OCI-M2 (cell line): Measurements from ENCODE around the gene RASGRF1.
"Not testable (repeated sequence)": the region's sequence is repeated elsewhere in the genome, so short reads cannot be mapped to it uniquely, and the experiment has no call there.

Source experiments
- DNase-seq: peaks from one replicate; lab custom pipeline; 2025; ENCODE audit not compliant: unreplicated experiment; lab: John Stamatoyannopoulos, UW

Gene RASGRF1, protein sequence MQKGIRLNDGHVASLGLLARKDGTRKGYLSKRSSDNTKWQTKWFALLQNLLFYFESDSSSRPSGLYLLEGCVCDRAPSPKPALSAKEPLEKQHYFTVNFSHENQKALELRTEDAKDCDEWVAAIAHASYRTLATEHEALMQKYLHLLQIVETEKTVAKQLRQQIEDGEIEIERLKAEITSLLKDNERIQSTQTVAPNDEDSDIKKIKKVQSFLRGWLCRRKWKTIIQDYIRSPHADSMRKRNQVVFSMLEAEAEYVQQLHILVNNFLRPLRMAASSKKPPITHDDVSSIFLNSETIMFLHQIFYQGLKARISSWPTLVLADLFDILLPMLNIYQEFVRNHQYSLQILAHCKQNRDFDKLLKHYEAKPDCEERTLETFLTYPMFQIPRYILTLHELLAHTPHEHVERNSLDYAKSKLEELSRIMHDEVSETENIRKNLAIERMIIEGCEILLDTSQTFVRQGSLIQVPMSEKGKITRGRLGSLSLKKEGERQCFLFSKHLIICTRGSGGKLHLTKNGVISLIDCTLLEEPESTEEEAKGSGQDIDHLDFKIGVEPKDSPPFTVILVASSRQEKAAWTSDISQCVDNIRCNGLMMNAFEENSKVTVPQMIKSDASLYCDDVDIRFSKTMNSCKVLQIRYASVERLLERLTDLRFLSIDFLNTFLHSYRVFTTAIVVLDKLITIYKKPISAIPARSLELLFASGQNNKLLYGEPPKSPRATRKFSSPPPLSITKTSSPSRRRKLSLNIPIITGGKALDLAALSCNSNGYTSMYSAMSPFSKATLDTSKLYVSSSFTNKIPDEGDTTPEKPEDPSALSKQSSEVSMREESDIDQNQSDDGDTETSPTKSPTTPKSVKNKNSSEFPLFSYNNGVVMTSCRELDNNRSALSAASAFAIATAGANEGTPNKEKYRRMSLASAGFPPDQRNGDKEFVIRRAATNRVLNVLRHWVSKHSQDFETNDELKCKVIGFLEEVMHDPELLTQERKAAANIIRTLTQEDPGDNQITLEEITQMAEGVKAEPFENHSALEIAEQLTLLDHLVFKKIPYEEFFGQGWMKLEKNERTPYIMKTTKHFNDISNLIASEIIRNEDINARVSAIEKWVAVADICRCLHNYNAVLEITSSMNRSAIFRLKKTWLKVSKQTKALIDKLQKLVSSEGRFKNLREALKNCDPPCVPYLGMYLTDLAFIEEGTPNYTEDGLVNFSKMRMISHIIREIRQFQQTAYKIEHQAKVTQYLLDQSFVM (N-terminal part only)

DNA sequence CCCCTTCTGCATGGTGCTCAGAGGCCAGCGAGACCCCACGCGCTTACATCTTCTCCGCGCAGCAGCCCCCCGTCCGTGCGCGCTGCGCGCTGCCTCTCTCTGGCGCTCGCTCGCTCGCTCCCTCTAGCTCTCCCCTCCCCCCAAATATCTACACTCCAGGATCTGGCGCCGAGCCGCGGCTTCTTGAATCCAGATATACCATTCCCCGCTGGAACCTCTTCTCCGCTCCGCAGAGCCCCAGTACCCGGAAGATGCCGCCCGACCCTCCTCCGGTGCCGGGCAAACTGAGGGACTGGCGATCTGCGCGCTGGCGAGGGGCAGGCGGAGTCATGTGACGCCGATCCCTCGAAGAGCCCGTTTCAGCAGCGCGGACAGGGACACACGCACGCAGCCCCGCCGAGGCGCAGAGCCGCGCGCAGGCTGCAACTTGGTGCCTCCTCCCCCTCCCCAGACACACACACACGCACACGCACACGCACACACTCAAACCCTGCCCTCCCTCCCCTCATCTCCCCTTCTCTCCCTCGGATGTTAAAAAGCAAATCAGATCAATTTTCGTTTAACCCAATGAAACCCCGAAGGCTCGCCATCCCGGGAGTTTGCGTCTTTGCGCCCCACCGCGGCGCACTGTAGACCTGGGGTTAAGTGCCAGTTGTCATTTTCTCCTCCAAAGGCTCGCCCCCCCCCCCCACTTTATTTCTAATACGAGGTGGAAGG lies at the start of gene RASGRF1:
Gene RASGRF1, minus strand, starts transcription at position 294 of the 717 bp plus-strand sequence. Its CDS starts 282 bp downstream, at position 12.
- no peak for DNase-seq

DNA sequence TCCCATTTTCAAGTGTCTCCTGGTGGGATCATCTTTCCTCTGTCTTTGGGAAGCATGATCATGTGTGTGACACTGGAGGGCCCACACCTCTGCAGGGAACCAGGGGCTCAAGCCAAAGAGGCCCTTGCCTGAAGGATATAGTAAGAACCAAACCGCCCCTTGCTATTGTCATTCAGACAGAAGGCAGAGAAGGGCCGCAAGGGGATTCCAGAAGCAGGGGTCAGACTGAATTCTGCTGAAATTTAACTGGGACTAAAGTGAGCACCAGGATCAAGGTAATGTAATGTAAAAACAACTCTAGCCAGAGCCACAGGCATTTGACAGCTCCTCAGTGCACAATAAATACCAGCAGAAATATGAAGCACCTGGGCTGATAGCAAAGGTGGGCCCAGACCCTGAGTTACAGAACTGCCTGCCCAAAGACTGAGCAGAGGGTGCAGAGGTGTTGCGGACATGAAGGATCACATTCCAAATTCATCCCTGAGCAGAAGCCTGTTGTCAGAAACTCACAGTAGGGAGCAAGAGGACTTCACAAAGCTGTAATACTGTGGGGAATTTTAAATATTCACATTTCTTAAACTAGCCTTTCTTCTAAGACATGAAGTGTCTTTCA lies 46.0 kb upstream of the RASGRF1 start:
- DNase-seq, result no peak

DNA sequence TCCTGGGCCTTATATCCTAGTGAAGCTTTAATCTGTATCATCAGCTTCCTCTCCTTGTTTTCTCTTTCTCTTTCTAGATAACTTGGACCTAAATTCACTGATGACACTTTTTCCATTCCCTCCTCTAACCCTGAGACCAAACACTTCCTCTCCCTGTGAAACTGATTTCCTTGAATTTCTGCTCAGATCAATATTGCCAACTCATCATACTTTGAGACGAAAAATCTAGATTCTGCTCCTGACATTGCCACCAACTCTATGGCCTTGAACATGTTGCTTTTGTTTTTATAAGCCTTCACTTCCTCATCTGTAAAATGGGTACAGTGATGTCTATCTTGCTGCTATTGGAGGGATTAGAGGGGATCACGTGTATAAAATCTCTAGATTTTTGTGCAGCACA lies 42.7 kb upstream of the RASGRF1 start:
- no peak for DNase-seq

DNA sequence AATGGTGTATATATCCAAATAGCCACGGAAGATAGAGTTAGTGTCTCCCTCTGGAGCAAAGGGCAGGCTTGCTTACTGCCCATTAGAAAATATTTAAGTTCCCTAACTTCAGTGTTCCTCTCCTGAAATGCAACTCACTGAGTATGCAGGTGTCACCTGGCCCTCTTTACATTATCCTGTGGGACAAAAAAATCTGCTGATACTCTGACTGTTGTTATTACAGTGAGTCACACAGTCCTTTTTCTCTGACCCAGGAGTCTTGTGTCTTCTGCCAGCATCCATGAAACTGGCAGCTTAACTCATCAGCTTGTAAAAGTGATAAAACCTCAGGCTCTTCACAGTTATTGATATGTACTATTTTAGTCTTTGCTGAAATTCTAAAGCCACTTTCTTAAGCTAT lies 42.2 kb upstream of the RASGRF1 start:
- no peak for DNase-seq

DNA sequence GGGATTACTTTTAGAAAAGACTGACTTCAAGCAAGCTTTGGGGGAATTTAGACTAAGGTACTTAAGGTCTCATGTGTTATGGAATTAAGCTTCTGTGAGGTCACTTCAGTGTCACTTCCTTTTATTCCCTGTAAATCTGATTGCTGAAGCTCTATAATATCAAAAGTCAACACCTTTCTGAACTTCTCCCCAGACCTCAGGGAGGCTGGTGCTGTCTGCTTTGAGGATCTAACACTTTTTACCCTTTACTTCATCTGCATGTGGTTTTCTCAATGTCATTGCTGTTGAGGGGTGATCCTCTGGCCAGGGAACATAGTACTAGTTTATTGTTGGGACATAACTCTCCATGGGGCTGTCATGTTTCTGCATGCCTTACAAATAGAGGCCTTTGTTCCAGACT lies 41.8 kb upstream of the RASGRF1 start:
- no peak for DNase-seq

DNA sequence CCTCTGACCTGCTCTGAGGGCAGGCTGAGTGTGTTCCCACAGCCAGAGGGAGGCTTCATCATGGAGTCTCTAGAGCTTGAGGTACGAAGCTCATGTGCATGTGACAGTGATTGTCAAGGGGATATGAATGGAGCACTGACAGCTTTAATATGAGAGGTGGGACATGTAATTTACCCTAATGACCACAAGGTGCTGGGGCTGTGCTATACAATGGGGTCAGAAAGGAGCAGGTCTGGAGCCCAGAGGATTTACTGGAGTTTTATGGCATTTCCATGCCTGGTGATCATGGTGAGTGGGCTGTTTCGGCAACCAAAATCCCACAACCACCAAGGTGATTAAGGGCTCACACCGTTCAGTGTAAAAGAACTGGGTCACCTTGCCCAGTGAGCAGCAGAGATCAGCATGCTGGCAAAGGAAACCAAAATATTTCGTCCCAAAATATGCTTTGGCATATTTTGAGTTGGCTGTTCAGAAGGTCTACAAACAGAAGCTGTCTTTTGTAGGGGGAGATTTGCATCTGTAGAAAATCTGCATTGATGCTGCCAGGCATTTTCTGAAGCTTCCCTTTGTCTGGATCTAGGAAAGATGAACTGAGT lies 40.1 kb upstream of the RASGRF1 start:
- DNase-seq, result no peak

DNA sequence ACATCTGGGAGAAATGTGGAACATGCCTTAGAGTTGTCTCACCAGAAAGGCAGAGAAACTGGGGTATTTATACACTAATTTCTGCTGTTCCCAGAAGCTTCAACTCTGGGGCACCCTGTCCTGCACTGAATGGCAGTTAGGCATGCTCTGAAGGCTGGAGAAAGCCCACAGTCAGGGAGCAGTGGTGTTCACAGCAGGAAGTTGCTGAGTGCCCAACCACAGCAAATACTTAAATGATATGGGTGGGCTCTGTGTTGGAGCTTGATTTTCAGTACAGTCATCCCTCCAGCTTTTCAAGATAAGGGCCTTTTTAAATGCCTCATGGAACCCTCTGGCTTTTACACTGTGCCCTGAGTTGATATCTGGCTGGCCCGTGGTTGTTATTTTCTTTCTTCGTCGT lies 38.7 kb upstream of the RASGRF1 start:
- DNase-seq, result no peak

DNA sequence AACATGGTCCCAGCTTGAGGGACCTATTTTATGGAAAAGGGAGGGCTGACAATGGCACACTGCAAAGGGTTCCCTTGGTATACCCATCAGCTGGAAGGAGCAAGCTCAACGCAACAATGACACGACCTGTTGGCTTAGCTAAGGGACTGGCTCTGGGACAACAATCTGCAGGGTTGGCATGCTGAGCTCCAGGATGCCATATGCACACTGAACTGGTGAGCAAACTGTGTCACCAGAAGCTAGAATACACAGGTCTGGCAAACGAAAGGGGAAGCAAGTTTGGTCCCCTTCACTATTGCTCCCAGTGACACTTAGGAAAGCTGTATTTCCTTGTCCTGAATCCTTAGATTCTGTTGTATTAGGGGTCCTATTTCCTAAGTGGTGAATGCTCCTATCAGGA lies 38.0 kb upstream of the RASGRF1 start:
- DNase-seq, result no peak

DNA sequence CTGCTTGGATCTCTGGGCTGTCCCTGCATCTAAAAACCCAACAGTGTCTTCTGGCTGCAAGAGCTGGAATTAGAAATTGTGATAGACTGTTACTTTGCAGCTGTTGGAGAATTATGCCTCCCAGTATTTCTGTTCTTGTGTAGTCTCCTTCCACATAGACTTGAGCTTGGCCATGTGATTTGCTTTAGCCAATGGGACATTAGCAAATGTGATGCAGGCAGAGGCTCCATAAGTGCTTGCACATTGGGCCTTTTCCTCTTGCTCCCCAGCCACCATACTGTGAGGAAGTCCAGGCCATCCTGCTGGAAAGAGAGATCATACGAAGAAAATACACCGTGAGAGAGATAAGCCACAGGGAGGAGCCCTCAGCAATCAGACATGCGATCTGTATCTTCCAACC lies 33.8 kb upstream of the RASGRF1 start:
- DNase-seq, result no peak

DNA sequence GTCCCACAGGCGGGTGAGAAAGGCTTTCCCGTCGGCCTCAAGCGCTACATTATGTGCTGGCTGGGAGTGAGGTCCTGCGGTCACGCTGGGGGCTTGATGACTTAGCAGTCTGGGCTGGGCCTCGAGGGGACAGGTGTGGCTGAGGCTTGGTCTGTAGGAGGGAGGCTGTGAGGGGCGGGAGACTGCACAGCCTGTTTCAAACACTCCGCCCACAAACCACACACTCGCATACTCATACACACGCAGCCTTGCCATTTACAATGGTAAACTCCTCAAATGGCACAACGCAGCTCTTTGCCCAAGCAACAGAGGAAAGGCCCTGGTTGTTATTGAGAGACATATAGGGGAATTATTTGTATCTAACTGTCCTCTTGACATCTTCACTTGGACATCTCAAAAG lies 32.4 kb upstream of the RASGRF1 start:
- DNase-seq, result no peak

DNA sequence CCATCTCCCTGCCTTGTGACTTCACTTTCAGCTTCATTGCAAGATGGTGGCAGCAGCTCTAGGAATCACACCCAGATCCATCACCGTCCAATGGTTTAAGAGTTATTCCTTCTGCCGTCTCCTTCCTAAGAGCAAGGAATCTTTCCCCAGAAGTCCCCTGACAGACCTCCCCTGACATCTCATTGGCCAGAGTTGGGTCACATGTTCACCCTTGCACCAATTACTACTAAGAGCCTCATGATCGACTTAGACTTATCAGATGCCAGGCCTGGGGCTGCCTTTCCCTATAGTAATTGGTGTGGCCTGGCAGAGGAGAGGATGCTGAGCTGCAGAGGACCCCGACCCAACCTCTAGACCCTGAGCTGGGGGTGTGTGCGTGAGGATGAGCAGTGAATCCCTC lies 31.8 kb upstream of the RASGRF1 start:
- DNase-seq, result no peak

DNA sequence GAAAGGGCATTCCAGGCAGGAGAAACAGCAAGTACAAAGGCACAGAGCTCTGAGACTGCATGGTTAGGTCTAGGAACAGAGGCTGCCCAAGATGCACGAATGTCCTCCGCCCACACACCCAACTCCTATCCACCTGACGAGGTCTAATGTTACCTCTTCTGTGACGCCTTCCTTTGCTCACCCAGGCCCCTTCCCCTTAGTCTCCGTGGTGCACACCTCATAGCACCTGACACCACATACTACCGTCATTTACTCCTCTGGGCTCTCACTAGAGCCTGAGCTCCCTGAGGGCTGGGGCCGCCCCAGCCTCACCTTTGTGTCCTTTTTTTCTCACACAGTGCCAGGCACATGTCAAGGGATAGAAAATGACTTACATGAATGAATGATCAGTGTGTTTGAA lies 31.0 kb upstream of the RASGRF1 start:
- no peak for DNase-seq

DNA sequence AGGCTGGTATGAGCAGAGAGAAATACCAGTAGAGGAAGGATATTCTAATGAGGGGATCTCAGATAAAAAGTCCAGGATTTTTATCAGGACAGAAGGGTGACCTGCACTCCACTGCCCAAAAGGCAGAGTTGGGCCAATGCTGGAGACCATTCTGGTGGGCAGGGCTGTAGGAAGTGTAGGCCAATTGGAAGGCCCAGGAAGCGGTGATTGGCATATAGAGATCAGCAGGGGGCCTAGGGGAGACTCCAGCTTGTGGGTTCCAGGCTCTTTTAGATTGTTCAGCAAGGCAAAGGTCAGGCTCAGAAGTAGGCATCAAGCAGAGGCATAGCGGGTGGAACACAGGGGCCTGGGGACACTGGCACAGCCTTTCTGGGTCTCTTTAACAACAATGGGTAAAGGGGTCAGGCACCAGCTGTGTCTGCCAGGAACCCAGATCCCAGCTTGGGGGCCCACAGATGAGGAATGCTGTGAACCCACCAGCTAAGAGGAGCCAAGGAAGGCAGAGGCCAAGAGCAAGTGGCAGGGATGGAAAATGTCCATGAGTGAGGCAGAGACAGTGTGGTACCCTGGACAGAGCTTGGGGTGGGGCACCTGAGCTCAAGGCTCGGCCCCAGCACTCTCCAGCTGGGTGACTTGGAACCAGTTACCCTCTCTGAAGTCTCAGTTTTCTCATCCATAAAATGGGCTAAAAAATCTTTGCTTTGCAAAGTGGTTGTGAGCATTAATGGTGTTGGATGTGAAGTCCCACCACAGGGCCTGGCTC lies 27.0 kb upstream of the RASGRF1 start:
- no peak for DNase-seq

DNA sequence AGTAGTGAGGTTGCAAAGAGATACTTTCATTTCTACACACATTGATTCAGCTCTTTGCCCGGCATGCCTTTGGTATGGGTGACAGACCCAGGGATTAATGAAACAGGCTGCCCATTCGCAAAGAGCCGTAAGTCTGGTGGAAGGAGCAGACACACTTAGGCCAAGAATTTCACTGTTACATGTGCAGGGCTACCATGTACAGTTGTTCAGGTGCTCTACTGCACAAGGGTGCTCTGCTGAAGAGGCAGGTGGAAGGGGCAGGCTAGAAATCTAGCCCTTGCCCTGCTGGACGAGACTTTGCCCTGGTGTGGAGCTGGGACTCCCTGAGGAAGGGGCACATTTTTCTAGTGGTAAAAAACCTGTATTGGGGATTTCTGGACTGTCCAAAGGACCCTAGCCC lies 26.2 kb upstream of the RASGRF1 start:
- no peak for DNase-seq

DNA sequence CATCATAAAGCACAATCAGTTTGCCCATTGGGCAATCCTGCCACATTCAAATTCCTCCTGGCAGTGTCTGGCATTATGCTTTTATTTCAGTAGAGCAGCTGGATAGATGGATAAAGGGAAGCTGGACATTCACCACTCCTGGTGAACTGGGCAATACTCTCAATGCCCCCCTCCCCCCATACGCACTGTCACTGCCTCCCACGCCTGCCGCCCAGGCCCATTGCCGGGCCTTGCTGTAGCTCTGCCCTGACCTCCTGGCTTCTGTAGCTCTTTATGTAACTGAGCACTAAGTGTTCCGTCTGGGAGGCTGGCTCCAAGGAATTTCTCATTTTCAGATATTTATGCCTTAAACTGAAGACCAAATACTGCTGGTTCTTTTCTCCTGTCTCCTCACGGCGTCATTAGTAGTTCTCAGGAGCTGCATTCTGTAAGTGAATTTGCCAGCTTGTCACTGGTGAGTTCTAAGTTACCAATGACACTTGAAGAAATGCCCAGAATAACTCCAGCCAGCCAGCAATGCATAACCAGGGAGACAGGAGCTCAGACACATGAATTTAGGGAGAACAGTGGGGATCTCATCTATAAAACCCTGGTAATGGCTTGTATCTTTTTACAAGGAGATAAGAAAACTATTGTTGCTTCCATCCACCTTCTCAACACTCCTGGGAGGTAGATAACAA lies 25.5 kb upstream of the RASGRF1 start:
- DNase-seq, result no peak

DNA sequence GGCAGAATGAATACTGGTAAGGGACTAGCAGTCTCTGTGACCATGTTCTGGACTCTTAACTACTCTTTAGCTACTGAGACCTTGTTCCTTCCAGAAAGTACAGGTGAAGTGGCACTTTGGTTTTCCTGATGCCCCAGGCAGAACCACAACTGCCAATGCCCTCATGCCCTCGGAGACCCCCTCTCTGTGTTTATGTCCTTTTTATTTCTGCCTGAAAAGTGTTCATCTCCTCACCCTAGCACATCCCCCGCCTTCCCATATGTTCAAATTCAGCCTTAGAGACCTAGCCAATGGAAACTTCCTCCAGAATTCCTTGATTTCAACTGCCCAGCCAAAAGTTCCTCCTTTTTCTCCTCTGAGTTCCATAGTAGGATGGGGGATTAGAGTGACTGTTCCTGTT lies 23.3 kb upstream of the RASGRF1 start:
- no peak for DNase-seq

DNA sequence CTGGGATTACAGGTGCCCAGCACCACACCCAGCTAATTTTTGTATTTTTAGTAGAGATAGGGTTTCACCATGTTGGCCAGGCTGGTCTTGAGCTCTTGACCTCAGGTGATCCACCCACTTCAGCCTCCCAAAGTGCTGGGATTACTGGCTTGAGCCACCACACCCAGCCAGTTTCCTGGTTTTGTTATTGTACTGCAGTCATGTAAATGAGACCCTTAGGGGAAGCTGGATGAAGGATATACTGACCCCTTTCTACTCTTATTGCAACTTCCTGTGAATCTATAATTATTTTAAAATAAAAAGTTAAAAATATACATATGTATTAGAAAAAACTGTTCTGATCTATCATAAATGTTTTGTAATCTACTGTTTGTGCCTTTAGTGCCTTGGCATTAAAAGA lies 20.8 kb upstream of the RASGRF1 start:
- not testable (repeated sequence) for DNase-seq

DNA sequence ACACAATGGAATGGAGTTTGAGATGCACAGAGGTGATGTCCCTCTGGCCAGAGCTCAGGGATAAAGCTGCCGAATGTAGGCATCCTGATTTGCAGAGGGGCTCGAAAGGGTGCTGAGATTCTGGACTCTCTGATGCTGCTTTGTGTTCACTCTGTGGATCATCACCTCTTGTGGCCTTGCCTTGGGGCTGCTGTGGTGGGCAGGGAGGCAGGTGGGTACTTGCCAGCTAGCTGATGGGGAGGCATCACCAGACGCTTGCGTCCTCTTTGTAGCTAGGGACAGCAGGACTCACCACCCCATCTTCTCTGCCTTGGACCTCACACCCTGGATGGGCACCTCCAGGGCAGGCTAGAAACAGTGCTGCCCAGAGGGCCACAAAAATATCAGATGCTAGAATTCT lies 14.6 kb upstream of the RASGRF1 start:
- DNase-seq, result no peak

DNA sequence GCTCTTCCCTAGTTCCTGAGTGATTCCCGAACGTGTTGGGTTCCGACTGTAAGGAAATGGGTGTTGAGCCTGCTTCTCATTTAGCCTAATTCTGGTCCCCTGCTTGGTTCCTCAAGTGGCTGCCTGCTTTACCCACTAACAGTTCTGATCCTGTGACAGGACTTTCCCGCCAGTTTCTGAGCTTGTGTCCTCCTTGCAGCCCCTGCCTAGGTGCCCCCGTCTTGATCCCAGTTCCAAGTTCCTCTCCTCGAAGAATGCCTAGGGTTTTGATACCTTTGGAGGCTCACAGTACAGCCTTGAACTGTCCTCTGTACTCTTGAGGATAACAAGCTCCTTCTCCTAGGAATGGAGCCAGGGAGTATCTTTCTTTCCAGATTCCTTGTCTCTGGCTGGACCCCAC lies 12.0 kb upstream of the RASGRF1 start:
- no peak for DNase-seq
